GM18517 (cell line): ENCODE data around the gene KXD1.
"Not testable (repeated sequence)": the region's sequence is repeated elsewhere in the genome, so short reads cannot be mapped to it uniquely, and the experiment has no call there.

Experiments used
- ATAC-seq: cut with Tn5 transposase; IDR thresholded peaks from one replicate; pipeline ENCODE4 v1.9.1; 2021; ENCODE audit warnings: mild to moderate bottlenecking, moderate library complexity; ENCODE audit not compliant: unreplicated experiment

KXD1 gene

GRCh38 chr19:18557411-18558201, at the start of gene KXD1:
TSS of gene KXD1 (plus strand) at chr19:18557870. CDS start at chr19:18562057, 4,187 bp downstream.
- ATAC-seq = peak; percentile 85

- no peak for ATAC-seq
Observed at GRCh38 chr19:18508585-18508984, 49.1 kb upstream of the KXD1 start.

- ATAC-seq = no peak
Observed at GRCh38 chr19:18510216-18510615, 47.5 kb upstream of the KXD1 start.

DNA sequence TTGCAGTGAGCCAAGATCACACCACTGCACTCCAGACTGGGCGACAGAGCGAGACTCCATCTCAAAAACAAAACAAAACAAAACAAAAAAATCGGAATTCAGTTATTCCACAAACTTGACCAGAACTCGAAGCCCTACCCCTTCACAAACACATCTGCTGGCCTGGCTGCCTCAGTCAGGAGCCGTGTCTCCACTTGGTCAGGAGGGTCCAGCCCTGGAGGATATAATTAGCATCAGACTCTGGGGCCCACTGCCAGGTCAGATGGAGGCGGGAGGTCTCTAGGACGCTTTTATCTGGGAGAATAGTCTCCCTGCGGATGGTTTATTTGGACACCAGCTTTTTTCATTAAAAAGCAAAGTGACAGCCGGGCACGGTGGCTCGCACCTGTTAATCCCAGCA, 43.8 kb upstream of the KXD1 start:
- no peak for ATAC-seq

- ATAC-seq = no peak
Observed at GRCh38 chr19:18514800-18515682, 42.6 kb upstream of the KXD1 start.

- ATAC-seq = no peak
Observed at GRCh38 chr19:18515959-18516358, 41.7 kb upstream of the KXD1 start.

- ATAC-seq = no peak
Observed at GRCh38 chr19:18517606-18518005, 40.1 kb upstream of the KXD1 start.

- no peak for ATAC-seq
Observed at GRCh38 chr19:18518639-18519038, 39.0 kb upstream of the KXD1 start.

GRCh38 chr19:18519962-18520847, 37.5 kb upstream of the KXD1 start:
- ATAC-seq = no peak

DNA sequence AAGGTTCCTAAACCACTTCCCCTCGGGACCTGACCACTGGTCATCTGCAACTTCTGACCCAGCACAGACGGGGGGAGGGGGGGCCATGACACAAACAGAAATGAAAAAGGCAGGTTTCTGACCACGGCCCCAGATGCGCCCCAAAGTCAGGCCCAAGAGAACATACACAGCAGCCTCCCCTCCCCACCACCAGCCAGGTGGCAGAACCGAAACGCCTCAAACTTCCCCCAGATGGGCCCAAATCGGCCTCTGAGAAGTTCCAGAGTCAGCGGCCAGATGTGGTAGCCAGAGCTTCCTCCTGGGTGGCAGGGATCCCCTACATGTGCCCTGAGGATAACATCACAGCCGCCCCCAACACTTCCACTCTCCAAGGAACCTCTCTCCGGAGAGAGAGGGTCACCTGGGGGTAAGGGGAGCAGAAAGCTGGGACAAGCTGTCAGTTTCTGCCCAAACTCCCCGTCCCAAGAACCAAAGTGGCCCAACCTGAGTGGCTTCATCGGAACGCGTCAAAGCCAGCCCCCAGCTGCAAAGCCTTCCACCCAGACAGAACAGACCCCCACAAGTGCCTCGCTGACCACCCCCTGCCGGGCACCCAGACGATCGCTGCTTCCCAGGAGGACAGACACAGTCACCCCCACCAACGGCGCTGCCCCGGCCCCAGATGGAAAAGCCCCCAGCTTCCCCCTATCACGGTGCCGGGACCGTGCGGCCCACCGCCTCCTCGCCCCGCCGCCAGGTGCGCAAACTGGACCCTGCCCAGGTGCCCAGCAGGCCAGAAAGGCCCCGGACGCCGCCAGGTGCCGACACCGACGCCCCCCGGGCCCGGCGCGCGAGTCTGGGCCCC, 36.6 kb upstream of the KXD1 start:
- no peak for ATAC-seq

DNA sequence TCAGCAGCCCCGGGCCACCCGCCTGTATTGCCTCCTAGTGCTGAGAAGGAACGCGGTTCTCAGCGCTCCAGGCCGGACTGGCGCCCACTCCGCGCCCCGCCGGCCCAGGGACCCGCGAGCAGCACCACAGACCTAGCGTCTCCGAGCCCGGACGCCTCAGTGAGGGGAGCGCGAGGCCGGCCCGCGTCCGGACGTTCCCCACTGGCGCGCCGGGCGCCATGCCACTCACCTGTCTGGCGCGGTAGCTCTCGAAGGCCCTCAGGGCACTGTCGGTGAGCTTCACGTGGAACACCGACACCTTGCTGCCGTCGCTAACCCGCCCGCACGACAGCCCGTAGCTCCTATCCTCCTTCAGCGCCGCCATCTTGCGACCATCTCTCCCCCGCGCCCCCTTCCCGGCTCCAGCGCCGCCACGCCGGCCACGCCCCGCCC, 36.0 kb upstream of the KXD1 start, which contains the start of gene ELL:
Gene ELL (minus strand): TSS at position 379 of the 432 bp plus-strand sequence. CDS start 15 bp downstream, at position 364.
- peak; percentile 2 for ATAC-seq

DNA sequence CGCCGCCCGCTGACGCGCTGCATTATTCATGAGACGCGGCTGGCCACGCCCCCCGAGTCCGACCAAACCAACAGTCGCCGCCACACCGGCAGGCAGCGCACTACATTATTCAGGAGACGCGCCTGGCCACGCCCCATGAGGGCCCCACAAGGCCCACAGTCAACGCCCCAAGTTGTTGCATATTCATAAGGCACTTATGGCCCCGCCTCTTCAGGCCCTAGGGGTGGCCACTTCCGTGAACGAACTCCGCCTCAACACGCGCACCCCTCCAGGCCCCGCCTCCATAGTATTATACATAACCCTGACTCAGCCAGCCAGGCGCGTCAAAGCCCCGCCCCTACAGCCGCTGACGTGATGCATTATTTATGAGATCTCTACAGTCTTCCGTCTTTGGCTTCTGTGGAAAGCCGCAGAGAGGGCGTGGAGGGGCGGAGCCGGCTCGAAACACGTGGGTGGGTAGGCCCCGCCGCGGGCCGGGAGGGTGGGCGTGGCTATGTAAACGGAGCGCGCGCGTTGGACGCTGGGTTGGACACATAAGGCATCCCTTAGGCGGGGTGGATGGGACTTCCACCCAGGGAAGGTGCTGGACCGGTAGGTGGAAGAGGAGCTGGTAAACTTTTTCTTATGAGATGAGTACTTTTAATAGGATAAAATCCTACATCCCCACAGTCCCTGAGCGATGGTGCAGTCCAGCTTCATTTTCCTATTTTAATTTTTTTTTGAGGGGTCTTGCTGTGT, 35.4 kb upstream of the KXD1 start:
- ATAC-seq = peak; percentile 91

DNA sequence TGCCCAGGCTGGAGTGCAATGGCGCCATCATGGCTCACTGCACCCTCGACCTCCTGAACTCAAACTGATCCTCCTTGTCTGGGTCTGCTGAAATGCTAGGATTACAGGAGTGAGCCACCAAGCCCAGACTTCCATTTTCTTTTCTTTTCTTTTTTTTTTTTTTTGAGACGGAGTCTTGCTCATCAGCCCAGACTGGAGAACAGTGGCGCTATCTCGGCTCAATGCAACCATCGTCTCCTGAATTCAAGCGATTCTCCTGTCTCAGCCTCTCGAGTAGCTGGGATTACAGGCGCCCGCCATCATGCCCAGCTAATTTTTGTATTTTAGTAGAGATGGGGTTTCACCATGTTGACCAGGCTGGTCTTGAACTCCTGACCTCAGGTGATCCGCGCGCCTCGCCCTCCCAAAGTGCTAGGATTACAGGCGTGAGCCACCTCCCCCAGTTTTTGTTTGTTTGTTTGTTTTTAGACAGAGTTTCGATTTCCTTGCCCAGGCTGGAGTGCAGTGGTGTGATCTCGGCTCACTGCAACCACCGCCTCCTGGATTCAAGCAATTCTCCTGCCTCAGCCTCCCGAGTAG, 34.7 kb upstream of the KXD1 start:
- ATAC-seq = not testable (repeated sequence)

GRCh38 chr19:18523841-18524240, 33.8 kb upstream of the KXD1 start:
- ATAC-seq = no peak

DNA sequence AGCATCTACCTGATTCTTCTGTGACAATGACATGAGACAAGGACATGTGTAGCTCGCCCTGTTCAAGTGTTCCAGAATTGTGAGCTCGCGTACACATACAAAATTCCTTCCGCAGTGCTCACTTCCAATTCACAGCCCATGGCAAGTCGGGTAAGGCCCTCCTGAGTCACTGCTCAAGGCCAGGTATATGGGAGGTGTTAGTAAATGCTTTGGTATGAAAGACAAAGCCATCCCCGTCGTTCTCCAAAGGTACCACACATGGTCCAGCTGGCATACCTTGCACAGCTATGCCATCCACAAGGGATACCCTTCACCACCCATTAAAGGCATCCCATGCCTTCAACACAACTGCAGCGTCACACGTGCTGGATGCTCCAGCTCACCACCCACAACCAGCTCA, 31.4 kb upstream of the KXD1 start:
- ATAC-seq = no peak

- no peak for ATAC-seq
Observed at GRCh38 chr19:18529782-18530181, 27.9 kb upstream of the KXD1 start.

- no peak for ATAC-seq
Observed at GRCh38 chr19:18531485-18531884, 26.2 kb upstream of the KXD1 start.

GRCh38 chr19:18532168-18532890, 25.3 kb upstream of the KXD1 start:
- ATAC-seq = no peak
